Kidney (tissue), 14 donors: Measurements from ENCODE around the gene TSPAN19. TPM values are rescaled to one million over a fixed set of nuclear protein-coding genes. Genes with fewer than 3 reads are reported as not detected.

Experiments used
- DNase-seq, 5 donors: peaks; one replicate each; pipeline ENCODE4 v3.0.0-alpha.2; 2013 to 2020
- FAIRE-seq: peaks from 2 replicates; lab custom pipeline; 2012; peaks lifted over from hg19 to GRCh38; lab: Jason Lieb, UNC
- H3K27ac ChIP-seq, 2 donors: one replicate each; pipeline ENCODE4 v1.7.0; 2013; ENCODE audit warnings: low read depth in 2 of 2, low read length in 2 of 2, inconsistent platforms in 1 of 2
- H3K27me3 ChIP-seq: one replicate; pipeline ENCODE4 v1.7.1; 2013; ENCODE audit warnings: low read length, inconsistent platforms; ENCODE audit not compliant: control insufficient read depth, insufficient read depth
- H3K36me3 ChIP-seq, 3 donors: one replicate each; pipeline versions ENCODE4 v1.7.0 to v1.7.1; 2013; ENCODE audit warnings: low read length in 3 of 3, control low read depth in 1 of 3, inconsistent platforms in 1 of 3; ENCODE audit not compliant: insufficient read depth in 3 of 3, control insufficient read depth in 2 of 3
- H3K4me1 ChIP-seq, 3 donors: one replicate each; pipeline versions ENCODE4 v1.7.0 to v1.7.1; 2013; ENCODE audit warnings: low read length in 3 of 3, inconsistent platforms in 1 of 3, low read depth in 1 of 3; ENCODE audit not compliant: control insufficient read depth in 2 of 3, insufficient read depth in 2 of 3
- H3K4me3 ChIP-seq, 3 donors: one replicate each; pipeline versions ENCODE4 v1.7.0 to v1.8.1; 2013; ENCODE audit warnings: low read length in 3 of 3, control low read depth in 1 of 3, inconsistent platforms in 1 of 3
- H3K9ac ChIP-seq, 3 donors: one replicate each; pipeline versions ENCODE4 v1.7.0 to v1.7.1; 2013; ENCODE audit warnings: low read length in 3 of 3, control low read depth in 1 of 3, inconsistent platforms in 1 of 3
- H3K9me3 ChIP-seq, 3 donors: one replicate each; pipeline versions ENCODE4 v1.7.0 to v1.7.1; 2013; ENCODE audit warnings: low read length in 3 of 3, control low read depth in 1 of 3, inconsistent platforms in 1 of 3; ENCODE audit not compliant: control insufficient read depth in 2 of 3, insufficient read depth in 1 of 3
- CTCF ChIP-seq: IDR thresholded peaks from 3 replicates; pipeline ENCODE4 v1.5.1; 2012; ENCODE audit warnings: mild to moderate bottlenecking, moderate library complexity, borderline replicate concordance; ENCODE audit not compliant: insufficient read depth; ENCODE audit errors: extremely low read depth
- intact Hi-C: fragments of 100-400 bp; cut with DNase I; formaldehyde crosslinking; loops from one replicate; pipeline ENCODE4 v1.11.1; 2022
- polyA plus RNA-seq: library from polyadenylated mRNA; stranded (reverse); fragments of 350-450 nt; fragmentation: Illumina TruSeq; extraction: RNeasy Lipid Tissue Mini Kit (QIAGEN cat#74804); gene quantifications from one replicate; pipeline ENCODE4 v1.2.3, GENCODE V29; 2014; ENCODE audit warnings: low read depth, low replicate concordance; ENCODE audit not compliant: insufficient read depth
- total RNA-seq: library from RNA; stranded (reverse); fragmentation: NEBNext Ultra II Directional; extraction: Animal tissue kit (Norgen Biotek cat#: 25700); gene quantifications from one replicate; pipeline ENCODE4 v1.2.1, GENCODE V29; 2021
- donor health status: control.
- donor health status: control.
- donor health status: control.
- donor health status: control.
- donor health status: control.
- donor health status: DM: yes; HTN: yes; CAD: no.
- donor health status: Normal renal cell carcinoma (clear cell type).

The TSPAN19 gene
- total and polyA plus RNA-seq, 2 donors from 2014 or later: 0.66 to 1.3 TPM

DNA sequence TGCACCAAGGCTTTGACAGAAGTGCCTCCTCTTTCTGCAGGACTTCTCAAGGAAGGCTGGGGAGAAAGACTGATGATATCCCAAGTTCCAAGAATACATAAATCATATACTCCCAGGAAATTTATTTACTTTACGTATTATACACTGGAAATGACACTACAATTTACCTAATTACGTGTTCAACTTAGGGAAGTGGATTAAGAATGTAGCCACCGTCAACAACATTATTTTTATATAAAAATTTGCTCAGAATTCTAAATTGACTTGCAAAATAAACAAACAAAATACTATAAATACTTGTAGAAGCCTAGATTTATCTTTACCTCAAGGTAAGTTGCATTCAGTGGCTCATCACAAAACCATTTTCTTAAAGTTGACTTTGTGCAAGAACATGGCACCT is 18.9 kb downstream of the TSPAN19 start:
- TF ChIP-seq CTCF: no peak
- Histone ChIP-seq H3K36me3 (no peaks in the 10 kb centered on the region), H3K27ac (no peak overlapping the region), H3K4me1 (no peaks in the 10 kb centered on the region), H3K9me3 (no peaks in the 10 kb centered on the region), H3K9ac (no peak overlapping the region), H3K27me3 (no peaks in the 10 kb centered on the region), H3K4me3 (no peak overlapping the region)
- no peak for DNase-seq
- intact Hi-C loops: no loop called here
- FAIRE-seq: no peak

DNA sequence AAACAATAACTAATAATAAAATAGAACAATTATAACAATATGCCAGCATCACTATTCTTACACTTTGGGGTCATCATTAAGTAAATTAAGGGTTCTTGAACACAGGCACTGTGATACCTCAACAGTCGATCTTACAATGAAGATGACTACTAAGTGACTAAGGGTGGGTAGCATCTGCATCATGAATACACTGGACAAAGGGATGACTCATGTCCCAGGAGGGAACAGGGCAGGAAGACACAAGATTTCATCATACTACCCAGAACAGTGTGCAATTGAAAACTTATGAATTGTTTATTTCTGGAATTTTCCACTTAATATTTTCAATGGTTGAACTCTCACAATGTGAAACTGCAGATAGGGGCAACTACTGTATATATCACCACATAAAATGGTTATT is 19.7 kb downstream of the TSPAN19 start:
- no peak for TF ChIP-seq CTCF

DNA sequence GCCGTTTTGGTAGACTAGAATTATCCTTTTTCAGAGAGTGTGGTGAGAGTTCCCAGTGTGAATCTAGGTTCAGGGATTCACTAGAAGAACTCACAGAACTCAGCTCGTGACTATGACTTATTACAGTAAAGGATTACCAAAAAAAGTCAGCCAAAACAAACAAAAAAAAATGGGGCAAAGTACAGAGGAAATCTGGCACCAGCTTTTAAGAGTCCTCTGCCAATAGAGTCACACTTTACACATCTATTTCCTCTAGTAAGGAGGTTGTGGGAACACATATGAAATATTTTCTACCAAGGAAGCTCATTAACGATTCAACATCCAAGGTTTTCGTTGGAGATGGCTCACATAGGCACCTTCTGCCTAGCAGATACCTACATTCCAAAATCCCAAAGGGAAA is 28.2 kb downstream of the TSPAN19 start:
- H3K27me3 ChIP-seq: no peaks in the 10 kb centered on the region
- DNase-seq (no peak), FAIRE-seq (no peak)
- no peak for TF ChIP-seq CTCF
- no peak overlapping the region for H3K27ac ChIP-seq
- no peaks in the 10 kb centered on the region for H3K9me3 ChIP-seq
- H3K36me3 ChIP-seq: no peaks in the 10 kb centered on the region
- no peak overlapping the region for H3K4me3 ChIP-seq
- intact Hi-C loops: no loop called here
- no peaks in the 10 kb centered on the region for H3K4me1 ChIP-seq
- no peak overlapping the region for H3K9ac ChIP-seq

More for the DNA sequence above, 19.7 kb downstream of the TSPAN19 start:
- DNase-seq (no peak), FAIRE-seq (no peak)
- no peak overlapping the region for H3K9ac ChIP-seq
- no peaks in the 10 kb centered on the region for H3K4me1 ChIP-seq
- H3K27me3 ChIP-seq: no peaks in the 10 kb centered on the region
- no peak overlapping the region for H3K27ac ChIP-seq
- no peak overlapping the region for H3K4me3 ChIP-seq
- H3K36me3 ChIP-seq: no peaks in the 10 kb centered on the region
- no peaks in the 10 kb centered on the region for H3K9me3 ChIP-seq
- intact Hi-C loops: no loop called here

DNA sequence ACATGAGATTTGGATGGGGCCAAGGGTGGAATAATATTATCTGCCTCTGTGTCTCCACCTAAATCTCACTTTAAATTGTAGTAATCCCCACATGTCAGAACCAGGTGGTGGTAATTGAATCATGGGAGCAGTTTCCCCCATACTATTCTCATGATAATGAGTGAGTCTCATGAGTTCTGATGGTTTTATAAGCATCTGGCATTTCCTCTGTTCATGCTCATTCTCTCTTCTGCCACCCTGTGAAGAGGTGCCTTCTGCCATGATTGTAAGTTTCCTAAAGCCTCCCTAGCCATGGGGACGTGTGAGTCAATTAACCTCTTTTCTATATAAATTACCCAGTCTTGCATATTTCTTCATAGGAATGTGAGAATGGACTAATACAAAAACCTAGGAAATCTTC is 29.9 kb downstream of the TSPAN19 start:
- FAIRE-seq (no peak), DNase-seq (no peak)
- Histone ChIP-seq H3K36me3 (no peaks in the 10 kb centered on the region), H3K4me1 (no peaks in the 10 kb centered on the region), H3K9me3 (no peaks in the 10 kb centered on the region), H3K9ac (no peak overlapping the region), H3K27me3 (no peaks in the 10 kb centered on the region), H3K27ac (no peak overlapping the region), H3K4me3 (no peak overlapping the region)
- intact Hi-C loops: no loop called here
- TF ChIP-seq CTCF: no peak
